ENCODE data around the gene GCLM. TPM values are rescaled to one million over a fixed set of nuclear protein-coding genes. Genes with fewer than 3 reads are reported as not detected.

GCLM gene
- total RNA-seq, 2 experiments from 2014 or later: 18.8 to 21.7 TPM

DNA sequence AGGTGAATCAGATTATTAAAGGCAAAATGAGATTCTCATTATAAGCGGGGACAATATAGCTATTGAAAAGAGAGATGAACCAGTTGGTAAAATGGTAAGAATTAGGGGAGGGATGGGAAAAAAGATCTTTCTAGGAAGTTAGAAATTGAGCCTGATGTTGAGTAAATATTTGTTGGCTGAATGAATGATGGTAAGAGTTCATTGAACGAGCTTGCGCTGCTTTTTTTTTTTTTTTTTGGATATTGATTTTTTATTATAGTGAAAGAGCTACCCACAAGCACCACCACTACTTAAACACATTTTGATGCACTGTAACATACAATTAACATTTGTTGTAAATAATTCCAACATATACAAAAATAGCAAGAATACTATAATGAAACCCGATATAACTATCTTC, 1.1 kb upstream of the GCLM start:
- no peak for ATAC-seq
- POLR2A ChIA-PET: interaction anchor here (1.6 to 1.9 kb wide), 2 partner anchors 31 to 64 kb away, joined by 5 to 14 read pairs; partner anchors contain the start of gene DNTTIP2
- CTCF ChIA-PET: interaction anchor here (0.9 to 3.1 kb wide), 15 partner anchors 11 to 426 kb away, joined by 3 to 11 read pairs (median 4); partner anchors contain the start of gene DNTTIP2

DNA sequence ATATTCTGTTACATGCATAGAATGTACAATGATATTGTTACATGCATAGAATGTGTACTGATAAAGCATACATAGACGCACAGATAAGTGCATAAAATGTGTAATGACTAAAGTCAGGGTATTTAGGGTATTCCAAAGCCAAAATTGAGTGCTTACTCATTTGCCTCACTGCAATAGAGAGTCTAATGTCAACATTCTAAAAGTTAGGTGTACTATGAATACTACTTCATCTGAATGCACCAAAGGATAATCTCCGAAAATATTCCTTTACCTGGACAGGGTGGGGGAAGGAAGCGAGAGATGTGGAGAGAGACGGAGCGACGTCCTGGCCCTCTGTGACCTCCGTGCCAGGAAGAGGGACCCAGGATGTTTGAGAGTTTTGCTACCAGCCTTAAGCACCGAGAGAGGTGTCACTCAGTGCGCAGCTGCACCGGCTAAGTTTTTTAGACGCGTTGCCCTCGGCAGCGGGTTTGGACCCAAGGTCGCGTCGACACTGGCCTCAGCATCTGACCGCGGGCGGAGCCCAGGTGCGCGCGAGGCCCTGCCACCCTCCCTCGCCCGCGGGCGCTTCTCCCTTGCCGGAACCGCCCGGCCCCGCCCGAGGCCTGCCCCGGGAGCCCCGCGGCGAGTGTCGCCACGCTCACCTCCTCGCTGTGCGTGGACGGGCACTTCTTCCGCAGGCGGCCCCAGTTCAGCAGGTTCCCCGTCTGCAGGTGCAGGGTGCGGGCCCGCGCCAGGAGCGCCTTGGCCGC, 660 bp downstream of the GCLM start:
- Mint-ChIP-seq H3K27ac (peak overlapping the region; percentile 87), H3K36me3 (ENCODE audit: low read depth) (peaks cover 11% of the 10 kb centered on the region), H3K4me1 (ENCODE audit: low read depth) (peaks cover 47% of the 10 kb centered on the region), H3K9me3 (ENCODE audit: insufficient read depth) (no peaks in the 10 kb centered on the region), H3K4me3 (peak overlapping the region; percentile 79), H3K27me3 (ENCODE audit: low read depth) (peaks cover 14% of the 10 kb centered on the region)
- CTCF ChIA-PET: interaction anchor here (0.6 to 3.1 kb wide), 10 partner anchors 11 to 279 kb away, joined by 3 to 11 read pairs (median 4); partner anchors contain the start of gene DNTTIP2
- DNase-seq (peak; percentile 68), ATAC-seq (peak; percentile 56)
- POLR2A ChIA-PET: interaction anchor here (0.5 to 1.9 kb wide), 2 partner anchors 30 to 1045 kb away, joined by 3 to 14 read pairs; partner anchors contain the start of gene DNTTIP2

More for the DNA sequence above, 1.1 kb upstream of the GCLM start:
- no peak for DNase-seq
- Mint-ChIP-seq H3K36me3 (ENCODE audit: low read depth) (peaks cover 6% of the 10 kb centered on the region), H3K27me3 (ENCODE audit: low read depth) (peaks cover 23% of the 10 kb centered on the region), H3K27ac (peak overlapping the region; percentile 73), H3K9me3 (ENCODE audit: insufficient read depth) (no peaks in the 10 kb centered on the region), H3K4me1 (ENCODE audit: low read depth) (peaks cover 34% of the 10 kb centered on the region), H3K4me3 (peak overlapping the region; percentile 79)

DNA sequence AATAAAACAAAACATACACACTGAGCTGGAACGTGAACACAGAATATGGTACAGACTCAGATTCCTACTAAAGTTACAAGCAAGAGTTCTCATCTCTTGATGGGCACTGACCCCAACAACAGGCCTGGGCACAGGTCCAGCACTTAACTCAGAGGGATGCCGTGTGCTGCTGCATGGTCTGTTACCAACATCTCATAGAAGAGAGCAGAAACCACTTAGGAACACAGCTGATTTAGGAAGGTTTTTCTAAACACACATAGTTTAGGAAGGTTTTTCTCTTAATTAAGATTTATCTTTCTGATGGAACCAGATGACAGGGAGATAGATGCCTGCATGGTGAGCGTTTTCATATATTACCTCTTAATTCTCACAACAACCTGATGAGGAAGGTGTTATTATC, 1.5 kb downstream of the GCLM start:
- peaks cover 47% of the 10 kb centered on the region for H3K4me1 Mint-ChIP-seq (ENCODE audit: low read depth)

DNA sequence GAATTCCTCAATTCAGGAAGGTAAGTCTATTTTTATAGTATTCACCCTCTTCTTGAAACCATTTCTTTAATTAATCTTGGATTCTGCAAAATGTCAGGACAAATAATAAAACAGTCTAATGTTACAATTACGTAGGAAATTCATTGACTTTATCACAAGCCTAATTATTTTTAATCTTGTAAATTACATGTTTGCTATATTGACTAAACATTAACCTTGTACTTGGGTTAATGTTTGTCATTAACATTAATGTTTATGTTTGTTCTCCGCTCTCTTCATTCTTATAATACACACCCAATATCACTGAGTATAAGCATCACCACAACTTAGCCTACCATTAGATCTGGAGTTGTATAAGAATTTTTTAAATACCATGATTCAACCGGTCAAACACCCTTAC, 2.8 kb downstream of the GCLM start:
- peaks cover 11% of the 10 kb centered on the region for H3K36me3 Mint-ChIP-seq (ENCODE audit: low read depth)
- peaks cover 47% of the 10 kb centered on the region for H3K4me1 Mint-ChIP-seq (ENCODE audit: low read depth)
- POLR2A ChIA-PET: no interaction called here
- no peak overlapping the region for H3K27ac Mint-ChIP-seq
- no peak overlapping the region for H3K4me3 Mint-ChIP-seq
- peaks cover 3% of the 10 kb centered on the region for H3K27me3 Mint-ChIP-seq (ENCODE audit: low read depth)
- ATAC-seq (no peak), DNase-seq (no peak)
- CTCF ChIA-PET: no interaction called here
- H3K9me3 Mint-ChIP-seq (ENCODE audit: insufficient read depth): no peaks in the 10 kb centered on the region

More for the DNA sequence above, 1.5 kb downstream of the GCLM start:
- Mint-ChIP-seq H3K4me3 (peak overlapping the region; percentile 66), H3K27ac (no peak overlapping the region), H3K9me3 (ENCODE audit: insufficient read depth) (no peaks in the 10 kb centered on the region), H3K27me3 (ENCODE audit: low read depth) (peaks cover 10% of the 10 kb centered on the region), H3K36me3 (ENCODE audit: low read depth) (peaks cover 11% of the 10 kb centered on the region)
- no peak for DNase-seq
- POLR2A ChIA-PET: interaction anchor here (1.0 kb wide), 1 partner anchor 28 kb away, joined by 4 read pairs; the partner anchor contains the start of gene DNTTIP2
- CTCF ChIA-PET: interaction anchor here (0.9 kb wide), 1 partner anchor 29 kb away, joined by 3 read pairs; the partner anchor contains the start of gene DNTTIP2
- no peak for ATAC-seq

DNA sequence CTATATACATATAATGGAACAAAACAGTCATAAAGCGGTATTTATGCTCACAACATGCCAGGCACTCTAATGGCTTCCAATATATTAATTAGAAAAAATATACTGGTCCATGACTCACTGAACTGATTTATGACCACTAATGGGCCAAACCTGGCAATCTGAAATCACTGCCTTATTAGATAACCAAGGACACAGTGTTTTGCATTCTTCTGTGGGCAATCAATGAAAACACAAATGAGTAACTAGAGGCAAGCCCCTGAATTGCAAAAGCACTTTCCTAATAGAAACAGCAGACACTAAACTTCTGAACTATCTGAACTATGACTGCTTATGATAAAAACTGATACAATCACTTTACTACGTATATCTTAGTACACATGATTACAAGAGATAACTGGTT, 3.5 kb downstream of the GCLM start:
- ChIA-PET POLR2A (no interaction called here), CTCF (no interaction called here)
- ATAC-seq (no peak), DNase-seq (no peak)
- Mint-ChIP-seq H3K27ac (no peak overlapping the region), H3K27me3 (ENCODE audit: low read depth) (no peaks in the 10 kb centered on the region), H3K4me3 (no peak overlapping the region), H3K4me1 (ENCODE audit: low read depth) (peaks cover 43% of the 10 kb centered on the region), H3K9me3 (ENCODE audit: insufficient read depth) (no peaks in the 10 kb centered on the region), H3K36me3 (ENCODE audit: low read depth) (peaks cover 15% of the 10 kb centered on the region)

DNA sequence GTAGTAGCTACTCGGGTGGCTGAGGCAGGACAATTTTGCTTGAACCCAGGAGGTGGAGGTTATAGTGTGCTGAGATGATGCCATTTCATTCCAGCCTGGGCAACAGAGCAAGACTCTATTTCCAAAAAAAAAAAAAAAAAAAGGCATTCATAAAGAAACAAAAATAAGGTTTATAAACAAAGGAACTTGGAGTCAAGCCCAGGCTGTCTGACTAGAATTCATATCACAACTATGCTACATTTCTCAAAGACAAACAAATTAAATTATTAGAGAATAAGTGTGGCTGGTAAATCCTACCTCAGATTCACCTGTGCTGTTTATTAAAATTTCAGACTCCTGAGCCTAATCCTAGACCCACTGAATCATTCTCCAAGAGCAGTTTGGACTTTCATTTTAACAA, 4.2 kb downstream of the GCLM start:
- ChIA-PET POLR2A (interaction anchor here (3.1 kb wide), 1 partner anchor 25 kb away, joined by 10 read pairs; no protein-coding TSS in a partner anchor), CTCF (interaction anchor here (1.2 kb wide), 1 partner anchor 60 kb away, joined by 3 read pairs; no protein-coding TSS in a partner anchor)
- peaks cover 14% of the 10 kb centered on the region for H3K36me3 Mint-ChIP-seq (ENCODE audit: low read depth)
- no peak for ATAC-seq
- H3K9me3 Mint-ChIP-seq (ENCODE audit: insufficient read depth): no peaks in the 10 kb centered on the region
- H3K27me3 Mint-ChIP-seq (ENCODE audit: low read depth): no peaks in the 10 kb centered on the region
- peaks cover 40% of the 10 kb centered on the region for H3K4me1 Mint-ChIP-seq (ENCODE audit: low read depth)
- DNase-seq: no peak
- no peak overlapping the region for H3K27ac Mint-ChIP-seq
- no peak overlapping the region for H3K4me3 Mint-ChIP-seq

DNA sequence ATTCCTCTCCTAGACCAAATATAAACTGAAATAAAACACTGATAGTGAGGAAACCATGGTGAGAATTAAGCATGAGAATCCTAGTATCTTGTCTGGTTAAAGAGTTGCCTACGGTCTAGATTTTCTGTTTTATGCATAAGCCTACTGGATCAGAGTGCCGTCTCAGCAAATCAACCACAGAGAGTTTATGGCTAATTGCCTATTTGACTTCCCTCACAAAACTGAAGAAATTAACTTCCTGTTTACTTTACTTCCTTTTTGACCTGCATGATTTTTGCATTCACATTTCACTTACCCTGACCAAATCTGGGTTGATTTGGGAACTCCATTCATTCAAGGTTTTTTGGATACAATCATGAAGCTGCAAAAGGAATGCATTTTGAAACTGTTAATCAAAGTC, 5.0 kb downstream of the GCLM start:
- H3K27me3 Mint-ChIP-seq (ENCODE audit: low read depth): no peaks in the 10 kb centered on the region
- peak overlapping the region; percentile 74 for H3K27ac Mint-ChIP-seq
- POLR2A ChIA-PET: interaction anchor here (3.1 kb wide), 1 partner anchor 25 kb away, joined by 10 read pairs; no protein-coding TSS in a partner anchor
- peaks cover 35% of the 10 kb centered on the region for H3K4me1 Mint-ChIP-seq (ENCODE audit: low read depth)
- H3K36me3 Mint-ChIP-seq (ENCODE audit: low read depth): peaks cover 16% of the 10 kb centered on the region
- no peaks in the 10 kb centered on the region for H3K9me3 Mint-ChIP-seq (ENCODE audit: insufficient read depth)
- no peak for DNase-seq
- H3K4me3 Mint-ChIP-seq: peak overlapping the region; percentile 10
- CTCF ChIA-PET: interaction anchor here (1.2 kb wide), 1 partner anchor 60 kb away, joined by 3 read pairs; no protein-coding TSS in a partner anchor
- ATAC-seq: no peak

DNA sequence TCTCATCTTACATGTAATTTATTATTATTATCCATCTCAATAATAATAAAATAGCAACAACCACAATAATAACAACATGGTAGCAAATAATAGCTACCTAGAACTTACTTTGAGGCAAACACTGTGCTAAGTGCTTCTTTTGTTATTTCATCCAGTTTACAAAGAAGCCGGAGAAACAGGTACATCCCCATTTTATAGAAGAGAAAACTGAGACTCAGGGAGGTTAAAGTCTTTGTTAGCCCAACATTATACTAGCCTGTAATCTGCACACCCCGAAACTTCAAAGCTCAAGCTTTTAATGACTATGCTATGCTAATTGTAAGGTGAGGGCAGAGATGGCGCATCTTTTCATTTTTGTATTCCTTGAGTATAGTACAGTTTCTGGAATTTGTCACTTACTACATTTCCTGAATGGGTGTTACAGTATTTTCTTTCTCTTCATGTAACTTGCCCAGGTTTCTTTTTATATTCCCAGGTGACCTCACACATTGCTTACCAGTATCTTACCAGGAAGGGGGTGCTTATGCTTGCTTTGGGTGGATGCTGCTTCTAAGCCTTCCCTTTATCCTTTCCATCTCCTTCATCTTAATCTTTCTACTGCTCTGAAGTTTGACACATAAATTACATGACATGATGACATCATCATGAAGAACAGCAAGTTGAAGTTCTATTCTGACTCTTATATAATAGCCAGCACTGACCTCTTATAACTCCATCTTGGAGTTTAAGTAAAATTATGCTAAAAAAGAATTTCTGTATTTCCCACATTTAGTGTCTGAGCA, 8.3 kb downstream of the GCLM start:
- CTCF ChIA-PET: interaction anchor here (1.7 kb wide), 1 partner anchor 9 kb away, joined by 5 read pairs; the partner anchor contains the start of gene GCLM
- no peaks in the 10 kb centered on the region for H3K9me3 Mint-ChIP-seq (ENCODE audit: insufficient read depth)
- no peak for DNase-seq
- peaks cover 19% of the 10 kb centered on the region for H3K36me3 Mint-ChIP-seq (ENCODE audit: low read depth)
- POLR2A ChIA-PET: interaction anchor here (1.7 kb wide), 1 partner anchor 22 kb away, joined by 5 read pairs; the partner anchor contains the start of gene DNTTIP2
- no peak overlapping the region for H3K27ac Mint-ChIP-seq
- H3K27me3 Mint-ChIP-seq (ENCODE audit: low read depth): no peaks in the 10 kb centered on the region
- peaks cover 16% of the 10 kb centered on the region for H3K4me1 Mint-ChIP-seq (ENCODE audit: low read depth)
- no peak overlapping the region for H3K4me3 Mint-ChIP-seq
- no peak for ATAC-seq

DNA sequence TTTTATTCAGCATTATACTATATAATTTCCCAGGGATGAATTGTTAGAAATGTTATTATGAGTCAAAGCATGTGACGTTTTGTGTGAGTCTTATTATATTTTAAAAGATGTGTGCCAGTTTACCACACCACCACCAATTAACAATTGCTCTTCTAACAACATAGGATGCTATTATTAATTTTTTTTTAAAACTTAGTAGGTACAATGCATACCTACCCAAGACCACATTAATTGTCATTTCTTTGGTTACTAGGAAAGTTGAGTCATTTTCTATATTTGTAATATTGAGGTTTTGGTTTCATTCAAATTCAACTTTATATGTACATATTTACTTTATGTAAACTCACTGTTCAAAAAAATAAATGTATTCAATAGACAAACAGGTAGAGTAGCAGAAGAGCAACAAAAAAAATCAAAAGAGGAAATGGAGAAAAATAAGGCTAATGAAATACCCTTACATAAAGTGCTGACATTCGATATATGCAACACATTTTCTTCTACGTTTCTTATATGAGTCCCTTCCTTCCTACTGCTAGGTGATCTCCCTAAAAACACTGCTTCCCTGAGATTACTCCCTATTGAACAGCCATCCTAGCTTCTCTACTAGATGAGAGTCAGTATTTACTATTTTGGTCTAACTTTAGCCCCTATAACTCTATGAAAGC, 9.6 kb downstream of the GCLM start:
- Mint-ChIP-seq H3K9me3 (ENCODE audit: insufficient read depth) (no peaks in the 10 kb centered on the region), H3K36me3 (ENCODE audit: low read depth) (peaks cover 21% of the 10 kb centered on the region), H3K27me3 (ENCODE audit: low read depth) (no peaks in the 10 kb centered on the region), H3K4me3 (no peak overlapping the region), H3K27ac (no peak overlapping the region), H3K4me1 (ENCODE audit: low read depth) (peaks cover 10% of the 10 kb centered on the region)
- ChIA-PET POLR2A (interaction anchor here (1.7 kb wide), 1 partner anchor 20 kb away, joined by 5 read pairs; the partner anchor contains the start of gene DNTTIP2), CTCF (interaction anchor here (1.7 kb wide), 1 partner anchor 10 kb away, joined by 5 read pairs; the partner anchor contains the start of gene GCLM)
- DNase-seq (no peak), ATAC-seq (no peak)

- H3K9me3 Mint-ChIP-seq (ENCODE audit: insufficient read depth): no peaks in the 10 kb centered on the region
- no peak overlapping the region for H3K27ac Mint-ChIP-seq
- no peak for ATAC-seq
- no peak overlapping the region for H3K4me3 Mint-ChIP-seq
- POLR2A ChIA-PET: no interaction called here
- CTCF ChIA-PET: interaction anchor here (0.9 kb wide), 1 partner anchor 10 kb away, joined by 3 read pairs; the partner anchor contains the start of gene DNTTIP2
- DNase-seq: no peak
- H3K4me1 Mint-ChIP-seq (ENCODE audit: low read depth): no peaks in the 10 kb centered on the region
- peaks cover 12% of the 10 kb centered on the region for H3K36me3 Mint-ChIP-seq (ENCODE audit: low read depth)
- H3K27me3 Mint-ChIP-seq (ENCODE audit: low read depth): no peaks in the 10 kb centered on the region
These were observed 20.3 kb downstream of the GCLM start for GRCh38 chr1:93888900-93889299.

DNA sequence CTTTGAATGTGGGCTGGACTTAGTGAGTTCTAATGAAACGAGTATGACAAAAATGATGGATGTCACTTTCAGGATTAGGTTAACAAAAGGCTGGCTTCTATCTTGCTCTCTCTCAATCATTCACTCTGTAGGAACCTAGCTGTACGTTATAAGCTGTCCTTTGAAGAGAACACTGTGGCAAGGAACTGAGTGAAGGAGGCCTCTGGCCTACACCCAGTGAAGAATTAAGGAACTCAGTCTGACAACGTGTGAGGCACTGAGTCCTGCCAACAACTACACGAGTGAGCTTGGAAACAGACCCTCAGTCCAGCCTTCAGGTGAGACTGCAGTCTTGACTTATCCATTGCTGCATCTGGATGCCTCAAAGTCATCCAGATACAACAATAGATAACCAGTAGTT, 27.0 kb downstream of the GCLM start:
- DNase-seq (no peak), ATAC-seq (no peak)
- H3K4me1 Mint-ChIP-seq (ENCODE audit: low read depth): peaks cover 15% of the 10 kb centered on the region
- peaks cover 7% of the 10 kb centered on the region for H3K36me3 Mint-ChIP-seq (ENCODE audit: low read depth)
- no peak overlapping the region for H3K4me3 Mint-ChIP-seq
- H3K27ac Mint-ChIP-seq: no peak overlapping the region
- no peaks in the 10 kb centered on the region for H3K9me3 Mint-ChIP-seq (ENCODE audit: insufficient read depth)
- POLR2A ChIA-PET: no interaction called here
- CTCF ChIA-PET: no interaction called here
- no peaks in the 10 kb centered on the region for H3K27me3 Mint-ChIP-seq (ENCODE audit: low read depth)

Data from activated CD8-positive, alpha-beta T cell treated with anti-CD3 and anti-CD28 coated beads, Interleukin-2, amount 10 ng/mL, durations not matched to agents 7 days and 5 days (primary cell).